ENCODE data around the gene CYB561D1. TPM values are rescaled to one million over a fixed set of nuclear protein-coding genes. Genes with fewer than 3 reads are reported as not detected.

Gene CYB561D1
- polyA plus RNA-seq, 1 donor (not counting 4 experiments of a cell fraction or from before 2014, with no cell fraction given): 4.9 TPM

DNA sequence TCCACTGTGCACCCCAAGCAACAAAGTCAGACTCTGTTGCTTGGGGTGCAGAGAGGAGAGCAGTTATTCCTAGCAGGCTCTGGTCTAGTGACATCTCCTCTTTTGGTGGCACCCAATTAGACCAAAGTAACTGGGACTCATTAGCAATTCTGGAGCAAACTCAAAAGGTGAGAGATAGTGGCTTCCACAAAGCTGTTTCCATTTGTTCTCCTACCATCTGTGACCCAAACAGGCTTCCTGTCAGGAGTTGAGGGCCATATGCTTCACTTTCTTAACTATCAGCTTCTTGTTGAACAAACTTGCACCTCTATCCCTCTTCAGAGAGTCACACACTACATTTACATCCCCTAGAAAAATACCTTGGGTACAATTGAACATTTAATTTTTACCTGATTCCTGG is 11.7 kb upstream of the CYB561D1 start:
- peaks cover 23% of the 10 kb centered on the region for H3K27me3 ChIP-seq (ENCODE audit: control insufficient read depth, extremely low read depth, insufficient read depth, low read length)

DNA sequence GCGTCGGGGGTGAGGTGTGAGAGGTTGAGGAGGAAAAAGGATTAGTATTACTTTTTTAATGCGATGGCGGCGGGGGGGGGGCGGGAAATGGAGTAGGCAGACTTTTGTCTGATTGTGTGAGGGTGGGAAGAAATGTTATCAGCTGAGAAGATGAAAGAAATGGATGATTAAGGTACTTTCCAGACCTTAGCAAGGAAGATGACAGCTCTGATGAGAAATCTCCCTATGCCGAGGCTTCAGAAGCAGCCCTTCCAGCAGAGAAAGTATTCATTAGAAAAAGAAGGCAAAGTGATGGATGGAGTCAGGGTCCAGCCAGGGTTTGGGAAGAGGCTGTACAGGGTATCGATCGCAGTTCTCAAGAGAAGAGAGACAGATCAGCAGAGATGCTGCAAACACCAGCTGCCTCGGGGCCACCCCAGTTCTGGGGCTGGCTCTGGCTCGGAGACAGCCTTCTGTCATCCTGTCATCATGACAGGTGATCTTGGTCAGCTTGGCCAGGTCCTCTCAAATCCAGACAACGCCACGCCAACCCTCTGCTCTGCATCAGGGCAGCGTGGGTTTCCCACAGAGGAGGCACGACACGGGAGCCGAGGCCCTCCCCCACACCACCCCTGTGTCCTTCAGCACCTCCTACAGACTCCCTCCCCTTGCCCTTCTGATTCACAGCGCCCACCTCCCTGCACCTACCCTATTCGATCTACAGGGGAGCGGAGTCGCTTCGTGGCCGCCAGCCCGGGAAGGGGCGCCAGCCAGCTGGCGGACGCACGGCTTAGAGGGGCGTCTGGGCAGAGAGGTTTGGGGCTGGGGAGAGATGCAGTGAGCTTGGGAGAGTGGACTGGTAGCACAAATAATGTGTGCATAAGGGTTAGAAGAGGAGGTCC is 10.9 kb upstream of the CYB561D1 start:
- no peak for TF ChIP-seq EZH2 (IDR thresholded peaks at IDR 0.05; ENCODE audit: low read length)
- TF ChIP-seq, protein P1, sequence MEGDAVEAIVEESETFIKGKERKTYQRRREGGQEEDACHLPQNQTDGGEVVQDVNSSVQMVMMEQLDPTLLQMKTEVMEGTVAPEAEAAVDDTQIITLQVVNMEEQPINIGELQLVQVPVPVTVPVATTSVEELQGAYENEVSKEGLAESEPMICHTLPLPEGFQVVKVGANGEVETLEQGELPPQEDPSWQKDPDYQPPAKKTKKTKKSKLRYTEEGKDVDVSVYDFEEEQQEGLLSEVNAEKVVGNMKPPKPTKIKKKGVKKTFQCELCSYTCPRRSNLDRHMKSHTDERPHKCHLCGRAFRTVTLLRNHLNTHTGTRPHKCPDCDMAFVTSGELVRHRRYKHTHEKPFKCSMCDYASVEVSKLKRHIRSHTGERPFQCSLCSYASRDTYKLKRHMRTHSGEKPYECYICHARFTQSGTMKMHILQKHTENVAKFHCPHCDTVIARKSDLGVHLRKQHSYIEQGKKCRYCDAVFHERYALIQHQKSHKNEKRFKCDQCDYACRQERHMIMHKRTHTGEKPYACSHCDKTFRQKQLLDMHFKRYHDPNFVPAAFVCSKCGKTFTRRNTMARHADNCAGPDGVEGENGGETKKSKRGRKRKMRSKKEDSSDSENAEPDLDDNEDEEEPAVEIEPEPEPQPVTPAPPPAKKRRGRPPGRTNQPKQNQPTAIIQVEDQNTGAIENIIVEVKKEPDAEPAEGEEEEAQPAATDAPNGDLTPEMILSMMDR (optimal IDR thresholded peaks at IDR 0.05 in 1 of 3, IDR thresholded peaks at IDR 0.05 in 1 of 3, conservative IDR thresholded peaks at IDR 0.05 in 1 of 3; ENCODE audit: extremely low read depth in 1 of 3, insufficient read depth in 2 of 3, low read length in 3 of 3): peak in 1 of 3 experiments; percentile 8
- dilution Hi-C loops (cut with MboI; ENCODE audit: extremely low pct_ligation_motif_present, low sequenced_read_pairs): no loop called here
- DNase-seq (ENCODE audit: low read depth, low spot score) (no peak), FAIRE-seq (no peak)
- Histone ChIP-seq H3K79me2 (ENCODE audit: control insufficient read depth, insufficient read depth, low read length) (peaks cover 5% of the 10 kb centered on the region), H3K9me3 (ENCODE audit: control insufficient read depth, low read depth, low read length) (no peaks in the 10 kb centered on the region), H4K20me1 (ENCODE audit: control insufficient read depth, extremely low read depth, insufficient read depth, low read length) (no peaks in the 10 kb centered on the region), H3K9me1 (ENCODE audit: control insufficient read depth, extremely low read depth, insufficient read depth, low read length) (peaks cover 4% of the 10 kb centered on the region), H3K4me1 (ENCODE audit: control insufficient read depth, extremely low read depth, insufficient read depth, low read length) (peaks cover 11% of the 10 kb centered on the region), H2AFZ (ENCODE audit: control insufficient read depth, low read length) (peak overlapping the region; percentile 31), H3K27ac (ENCODE audit: control insufficient read depth, insufficient read depth, low read length) (no peak overlapping the region), H3K4me3 (ENCODE audit: control insufficient read depth in 2 of 3, extremely low read depth in 1 of 3, insufficient read depth in 2 of 3, low read depth in 1 of 3, low read length in 3 of 3) (peak overlapping the region; percentile 33 to 51 (median 39)), H3K27me3 (ENCODE audit: control insufficient read depth, extremely low read depth, insufficient read depth, low read length) (peaks cover 23% of the 10 kb centered on the region), H3K4me2 (ENCODE audit: control insufficient read depth, extremely low read depth, insufficient read depth, low read depth, low read length) (peak overlapping the region; percentile 71), H3K9ac (ENCODE audit: control insufficient read depth, extremely low read depth, insufficient read depth, low read length) (no peak overlapping the region), H3K36me3 (ENCODE audit: control insufficient read depth in 2 of 2, extremely low read depth in 1 of 2, insufficient read depth in 2 of 2, low read length in 2 of 2) (peaks cover 3 to 6% of the 10 kb centered on the region in 2 experiments)

More for the DNA sequence above, 11.7 kb upstream of the CYB561D1 start:
- H3K79me2 ChIP-seq (ENCODE audit: control insufficient read depth, insufficient read depth, low read length): peaks cover 5% of the 10 kb centered on the region
- no peak overlapping the region for H2AFZ ChIP-seq (ENCODE audit: control insufficient read depth, low read length)
- H3K27ac ChIP-seq (ENCODE audit: control insufficient read depth, insufficient read depth, low read length): no peak overlapping the region
- TF ChIP-seq, protein P1 (optimal IDR thresholded peaks at IDR 0.05 in 1 of 3, IDR thresholded peaks at IDR 0.05 in 1 of 3, conservative IDR thresholded peaks at IDR 0.05 in 1 of 3; ENCODE audit: extremely low read depth in 1 of 3, insufficient read depth in 2 of 3, low read length in 3 of 3): no peak
- TF ChIP-seq EZH2 (IDR thresholded peaks at IDR 0.05; ENCODE audit: low read length): no peak
- H3K9me1 ChIP-seq (ENCODE audit: control insufficient read depth, extremely low read depth, insufficient read depth, low read length): peaks cover 4% of the 10 kb centered on the region
- H3K9ac ChIP-seq (ENCODE audit: control insufficient read depth, extremely low read depth, insufficient read depth, low read length): no peak overlapping the region
- DNase-seq (ENCODE audit: low read depth, low spot score) (no peak), FAIRE-seq (no peak)
- dilution Hi-C loops (cut with MboI; ENCODE audit: extremely low pct_ligation_motif_present, low sequenced_read_pairs): no loop called here
- H3K4me2 ChIP-seq (ENCODE audit: control insufficient read depth, extremely low read depth, insufficient read depth, low read depth, low read length): no peak overlapping the region
- H4K20me1 ChIP-seq (ENCODE audit: control insufficient read depth, extremely low read depth, insufficient read depth, low read length): no peaks in the 10 kb centered on the region
- peaks cover 0 to 6% of the 10 kb centered on the region in 2 experiments for H3K36me3 ChIP-seq (ENCODE audit: control insufficient read depth in 2 of 2, extremely low read depth in 1 of 2, insufficient read depth in 2 of 2, low read length in 2 of 2)
- H3K4me1 ChIP-seq (ENCODE audit: control insufficient read depth, extremely low read depth, insufficient read depth, low read length): peaks cover 11% of the 10 kb centered on the region
- H3K9me3 ChIP-seq (ENCODE audit: control insufficient read depth, low read depth, low read length): no peaks in the 10 kb centered on the region
- no peak overlapping the region for H3K4me3 ChIP-seq (ENCODE audit: control insufficient read depth in 2 of 3, extremely low read depth in 1 of 3, insufficient read depth in 2 of 3, low read depth in 1 of 3, low read length in 3 of 3)

Measured in keratinocyte (primary cell).